Pancreas (tissue), 10 donors: Measurements from ENCODE around the gene RIPK4. TPM values are rescaled to one million over a fixed set of nuclear protein-coding genes. Genes with fewer than 3 reads are reported as not detected.

Experiments used
- ATAC-seq, 4 donors: fragments of 200-7000 bp; cut with Tn5 transposase; one replicate each; pipeline versions ENCODE4 v1.8.0 to v1.9.1; 2020; ENCODE audit warnings: mild to moderate bottlenecking in 4 of 4, moderate library complexity in 4 of 4
- DNase-seq, 6 donors: peaks; one replicate each; pipeline ENCODE4 v3.0.0-alpha.2; 2020
- FAIRE-seq: peaks from 2 replicates; lab custom pipeline; 2012; peaks lifted over from hg19 to GRCh38; lab: Jason Lieb, UNC
- H3K27ac ChIP-seq, 4 donors: fragments of 200-600 bp; sonication (generic); 1 replicate in 3 of 4; 2 replicates in 1 of 4; pipeline versions ENCODE4 v1.5.0 to v1.8.0; 2020
- H3K27me3 ChIP-seq, 4 donors: fragments of 200-600 bp; one replicate each; pipeline ENCODE4 v1.8.0; 2021
- H3K36me3 ChIP-seq, 3 donors: fragments of 200-600 bp; sonication (generic) in 1 of 3; one replicate each; pipeline versions ENCODE4 v1.5.0 to v1.8.0; 2020 to 2021
- H3K4me1 ChIP-seq, 3 donors: fragments of 200-600 bp; one replicate each; pipeline ENCODE4 v1.8.0; 2021
- H3K4me3 ChIP-seq, 4 donors: fragments of 200-600 bp; sonication (generic) in 2 of 4; one replicate each; pipeline versions ENCODE4 v1.5.0 to v1.8.0; 2020 to 2021
- H3K9me3 ChIP-seq, 4 donors: fragments of 200-600 bp; one replicate each; pipeline ENCODE4 v1.8.0; 2021
- WGBS, 2 donors: extraction: QIAGEN DNeasy Blood & Tissue Kit; methylation state at CpG; one replicate each; pipeline ENCODE4 v1.1.7; 2013; 5-methylcytosine and 5-hydroxymethylcytosine counted together
- intact Hi-C, 3 donors: fragments of 100-400 bp; cut with DNase I; formaldehyde crosslinking; loops; one replicate each; pipeline versions ENCODE4 v1.11.1 to v1.14.2; 2022
- polyA plus RNA-seq, 2 donors: library from polyadenylated mRNA; stranded (reverse); fragments of 200-250 nt; gene quantifications; one replicate each; pipeline ENCODE4 v1.2.3, GENCODE V29; 2013
- total RNA-seq, 6 donors: library from RNA; stranded (reverse); fragmentation: NEBNext Ultra II Directional in 4 of 6; extraction: Animal tissue kit (Norgen Biotek cat#: 25700) in 4 of 6; gene quantifications; one replicate each; pipeline versions ENCODE4 v1.2.1 to v1.2.4, GENCODE V29; 2021 to 2023
- TF ChIP-seq, protein P1 (sequence below), 4 donors: fragments of 200-600 bp; sonication (generic) in 3 of 4; IDR thresholded peaks; one replicate each; pipeline versions ENCODE4 v1.5.0 to v1.8.0; 2021; ENCODE audit warnings: antibody characterized with exemption in 4 of 4
- donor health status: healthy with polysubstance abuse.
- donor health status: DM: no; HTN: no; CAD: no; lungs with moderate emphysema.
- donor health status: DM: no; HTN: no; CAD: no.
- donor health status: control.
- donor health status: control.
- donor health status: Bipolar disorder and iron deficiency.
- donor health status: DM: yes; HTN: yes; CAD: no.
- donor health status: DM: no; HTN: no; CAD: no.
- donor health status: DM: no; HTN: no; CAD: no.
- donor health status: DM: yes; HTN: yes; CAD: no.

Gene RIPK4
- total and polyA plus RNA-seq, 8 donors: 7.7 to 18.2 (median 12.8) TPM

DNA sequence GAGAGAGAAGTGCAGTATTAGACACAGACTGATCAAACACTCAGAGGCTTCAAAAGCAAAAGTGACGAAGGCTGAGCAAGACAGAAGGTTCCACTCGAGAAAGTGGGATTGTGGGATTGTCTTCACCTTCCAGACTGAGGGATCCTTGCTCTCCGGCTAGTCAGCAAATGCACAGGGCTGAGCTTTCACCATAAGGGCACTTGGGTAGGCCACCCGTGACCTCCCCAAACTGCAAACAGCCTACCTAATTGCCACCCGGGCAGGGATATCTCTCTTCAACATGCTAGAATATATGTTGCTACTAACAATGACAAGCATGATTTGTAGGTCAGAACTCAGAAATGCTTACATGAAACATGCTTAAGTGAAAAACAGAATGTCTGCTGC is 35.3 kb upstream of the RIPK4 start:
- WGBS, 2 donors: 72 to 79% methylated on average over 5 of the region's 5 CpGs
- no peak for DNase-seq
- Histone ChIP-seq H3K4me1 (no peaks in the 10 kb centered on the region), H3K4me3 (no peak overlapping the region), H3K36me3 (peaks cover 0 to 4% (median 0%) of the 10 kb centered on the region in 3 donors), H3K9me3 (no peaks in the 10 kb centered on the region), H3K27me3 (no peaks in the 10 kb centered on the region), H3K27ac (no peak overlapping the region)
- intact Hi-C loops: no loop called here
- TF ChIP-seq, protein P1, sequence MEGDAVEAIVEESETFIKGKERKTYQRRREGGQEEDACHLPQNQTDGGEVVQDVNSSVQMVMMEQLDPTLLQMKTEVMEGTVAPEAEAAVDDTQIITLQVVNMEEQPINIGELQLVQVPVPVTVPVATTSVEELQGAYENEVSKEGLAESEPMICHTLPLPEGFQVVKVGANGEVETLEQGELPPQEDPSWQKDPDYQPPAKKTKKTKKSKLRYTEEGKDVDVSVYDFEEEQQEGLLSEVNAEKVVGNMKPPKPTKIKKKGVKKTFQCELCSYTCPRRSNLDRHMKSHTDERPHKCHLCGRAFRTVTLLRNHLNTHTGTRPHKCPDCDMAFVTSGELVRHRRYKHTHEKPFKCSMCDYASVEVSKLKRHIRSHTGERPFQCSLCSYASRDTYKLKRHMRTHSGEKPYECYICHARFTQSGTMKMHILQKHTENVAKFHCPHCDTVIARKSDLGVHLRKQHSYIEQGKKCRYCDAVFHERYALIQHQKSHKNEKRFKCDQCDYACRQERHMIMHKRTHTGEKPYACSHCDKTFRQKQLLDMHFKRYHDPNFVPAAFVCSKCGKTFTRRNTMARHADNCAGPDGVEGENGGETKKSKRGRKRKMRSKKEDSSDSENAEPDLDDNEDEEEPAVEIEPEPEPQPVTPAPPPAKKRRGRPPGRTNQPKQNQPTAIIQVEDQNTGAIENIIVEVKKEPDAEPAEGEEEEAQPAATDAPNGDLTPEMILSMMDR (IDR thresholded peaks at IDR 0.05): no peak
- no peak for FAIRE-seq
- ATAC-seq: no peak

DNA sequence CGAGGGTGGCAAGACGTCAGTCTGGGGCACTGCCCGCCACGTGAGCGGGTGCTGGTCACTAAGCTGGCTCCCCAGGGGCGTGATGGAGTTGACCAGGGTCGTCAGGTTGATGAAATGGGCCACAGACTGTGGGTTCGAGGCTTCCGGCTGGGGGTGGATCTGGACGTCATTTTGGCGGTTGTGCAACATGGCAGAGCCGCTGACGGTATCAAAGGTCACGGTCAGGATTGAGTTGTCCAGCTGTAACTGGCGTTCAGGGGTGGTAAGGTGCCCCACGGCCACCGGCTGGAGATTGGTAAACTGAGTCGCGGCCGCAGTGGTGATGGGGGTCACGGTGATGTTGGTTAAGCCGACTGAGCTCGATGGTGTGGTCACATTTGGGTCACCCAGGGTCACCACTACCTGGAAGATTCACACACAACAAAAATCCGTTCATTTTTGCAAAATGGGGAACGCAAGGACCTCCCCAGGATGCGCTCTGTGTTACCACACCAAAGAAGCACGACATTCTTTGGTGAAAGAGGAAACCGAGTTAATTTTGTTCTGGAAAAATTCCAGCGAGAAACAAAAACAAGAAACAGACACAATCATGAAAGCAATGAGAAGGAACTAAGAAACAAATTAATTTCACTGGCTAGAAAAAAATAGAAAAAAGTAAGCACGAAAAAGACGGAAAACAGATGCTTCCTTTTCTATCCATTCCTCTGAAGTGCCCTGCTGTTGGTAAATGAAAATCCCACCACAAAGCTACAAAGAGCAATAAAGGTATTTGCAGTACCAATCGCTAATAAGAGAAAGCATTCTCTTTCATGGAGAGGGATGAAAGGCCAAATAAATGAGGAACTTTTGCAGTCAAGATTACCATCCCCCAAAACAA is 34.7 kb upstream of the RIPK4 start:
- Histone ChIP-seq H3K27ac (no peak overlapping the region), H3K27me3 (no peaks in the 10 kb centered on the region), H3K4me1 (no peaks in the 10 kb centered on the region), H3K4me3 (no peak overlapping the region), H3K36me3 (peaks cover 0 to 4% (median 0%) of the 10 kb centered on the region in 3 donors), H3K9me3 (no peaks in the 10 kb centered on the region)
- DNase-seq (no peak), ATAC-seq (no peak), FAIRE-seq (no peak)
- TF ChIP-seq, protein P1 (IDR thresholded peaks at IDR 0.05): no peak
- intact Hi-C loops: no loop called here
- 87 to 89% methylated on average over 32 of the region's 32 CpGs for WGBS, 2 donors

DNA sequence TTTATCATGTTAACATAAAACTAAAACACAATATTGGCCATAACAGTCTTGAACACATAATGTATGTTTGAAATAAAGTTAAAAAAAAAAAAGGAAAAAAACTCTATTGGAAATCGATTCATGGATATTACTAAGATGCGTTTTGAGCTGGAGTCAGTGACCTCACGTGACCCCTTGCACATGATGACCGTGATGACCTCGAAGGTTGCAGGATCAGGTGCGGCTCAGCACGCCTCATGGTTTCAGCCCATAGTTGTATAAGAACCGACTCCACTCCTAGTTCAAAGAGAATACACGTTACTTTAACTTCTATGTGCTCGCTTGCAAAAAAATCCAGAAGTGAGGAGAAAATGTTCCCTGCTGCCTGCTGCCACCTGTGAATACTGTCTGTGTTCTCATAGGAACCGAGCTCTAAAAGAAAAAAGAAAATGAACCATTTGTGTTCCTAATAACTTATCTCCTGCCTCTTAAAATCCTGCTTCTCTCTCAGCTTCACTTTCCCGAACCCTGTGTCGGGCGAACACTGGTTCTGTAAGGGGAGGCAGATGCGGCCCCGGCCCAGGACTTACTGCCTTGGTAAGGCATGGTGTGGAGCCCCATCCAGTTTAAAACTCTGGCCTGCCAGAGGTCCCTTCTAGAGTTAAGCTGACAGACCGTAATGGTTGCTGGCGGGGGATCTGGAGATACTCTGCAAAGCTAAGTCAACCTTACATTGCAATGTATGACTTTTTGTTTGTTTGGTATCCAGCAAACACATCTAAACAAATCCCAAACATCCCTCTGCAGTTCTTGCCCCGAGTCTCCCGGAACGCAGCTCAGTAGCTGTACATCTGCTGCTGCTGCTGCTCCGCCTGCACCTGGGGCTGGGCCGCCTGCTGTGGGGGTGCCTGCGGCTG is 33.8 kb upstream of the RIPK4 start:
- H3K27ac ChIP-seq: no peak overlapping the region
- no peaks in the 10 kb centered on the region for H3K27me3 ChIP-seq
- ATAC-seq (no peak), FAIRE-seq (no peak), DNase-seq (no peak)
- intact Hi-C loops: no loop called here
- no peaks in the 10 kb centered on the region for H3K9me3 ChIP-seq
- H3K4me1 ChIP-seq: no peaks in the 10 kb centered on the region
- 83 to 86% methylated on average over 24 of the region's 24 CpGs for WGBS, 2 donors
- H3K4me3 ChIP-seq: no peak overlapping the region
- TF ChIP-seq, protein P1 (IDR thresholded peaks at IDR 0.05): no peak
- peaks cover 0 to 4% (median 0%) of the 10 kb centered on the region in 3 donors for H3K36me3 ChIP-seq

- Histone ChIP-seq H3K9me3 (no peaks in the 10 kb centered on the region), H3K4me3 (no peak overlapping the region), H3K27me3 (no peaks in the 10 kb centered on the region), H3K36me3 (peaks cover 0 to 4% (median 0%) of the 10 kb centered on the region in 3 donors), H3K4me1 (no peaks in the 10 kb centered on the region), H3K27ac (no peak overlapping the region)
- TF ChIP-seq, protein P1 (IDR thresholded peaks at IDR 0.05): no peak
- intact Hi-C loops: no loop called here
- 89 to 90% methylated on average over 7 of the region's 7 CpGs for WGBS, 2 donors
- no peak for ATAC-seq
- FAIRE-seq: no peak
- no peak for DNase-seq
Observed at GRCh38 chr21:41799763-41800162, 32.9 kb upstream of the RIPK4 start.
